Right ventricle myocardium superior (tissue), 1 donor: ENCODE data around the gene SF3B1. TPM values are rescaled to one million over a fixed set of nuclear protein-coding genes. Genes with fewer than 3 reads are reported as not detected.
A peak's percentile ranks its signal among the peaks of the same experiment; 100 is the strongest.
"Not testable (repeated sequence)": the region's sequence is repeated elsewhere in the genome, so short reads cannot be mapped to it uniquely, and the experiment has no call there.

ENCODE experiments used
- ATAC-seq: fragments of 200-7000 bp; cut with Tn5 transposase; one replicate; pipeline ENCODE4 v1.9.1; 2020; ENCODE audit warnings: mild to moderate bottlenecking; ENCODE audit not compliant: poor library complexity
- DNase-seq: peaks from one replicate; pipeline ENCODE4 v3.0.0-alpha.2; 2020
- intact Hi-C: fragments of 100-400 bp; cut with DNase I; formaldehyde crosslinking; loops from one replicate; pipeline ENCODE4 v1.11.2; 2022
- total RNA-seq: library from RNA; stranded (reverse); fragmentation: NEBNext Ultra II Directional; extraction: Animal tissue kit (Norgen Biotek cat#: 25700); gene quantifications from one replicate; pipeline ENCODE4 v1.2.1, GENCODE V29; 2021
- donor health status: DM: no; HTN: yes; CAD: no; lungs with severe emphysema.

Gene SF3B1
- total RNA-seq, 1 donor from 2014 or later, result 117 TPM

DNA sequence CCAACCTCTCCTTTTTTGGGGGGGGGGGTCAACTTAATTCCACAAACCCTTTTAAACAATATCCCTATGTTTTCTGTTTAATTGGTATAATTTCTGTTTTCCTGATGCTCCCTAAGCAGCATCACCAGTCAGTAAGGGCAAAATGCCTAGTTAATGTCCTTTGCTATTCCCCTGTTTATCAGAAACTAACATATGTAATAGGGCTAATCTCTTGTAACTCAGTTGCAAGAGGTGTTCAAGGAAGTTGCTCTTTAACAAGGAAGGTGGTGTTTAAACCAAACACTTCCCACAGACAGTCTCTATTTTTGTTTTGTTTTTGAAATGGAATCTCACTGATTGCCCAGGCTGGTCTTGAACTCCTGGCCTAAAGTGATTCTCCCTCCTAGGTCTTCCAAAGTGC is 12.0 kb upstream of the SF3B1 start:
- intact Hi-C loops, result no loop called here
- ATAC-seq, result no peak
- DNase-seq, result no peak

DNA sequence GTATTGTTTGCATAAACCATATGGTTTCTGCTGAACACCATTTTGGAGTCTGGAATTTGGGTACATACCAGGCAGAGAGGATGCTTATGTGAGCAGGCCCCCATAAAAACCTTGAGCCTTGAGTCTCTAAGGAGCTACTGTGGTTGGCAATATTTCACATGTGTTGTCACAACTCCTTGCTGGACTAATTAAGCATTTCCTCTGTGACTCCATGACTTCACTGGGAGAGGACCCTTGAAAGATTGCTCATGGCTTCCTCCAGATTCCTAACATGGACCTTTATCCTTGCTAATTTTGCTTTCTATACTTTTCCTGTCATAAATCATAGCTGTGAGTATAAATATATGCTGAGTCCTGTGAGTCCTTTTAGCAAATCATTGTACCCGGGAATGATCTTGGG is 10.9 kb upstream of the SF3B1 start:
- ATAC-seq (no peak), DNase-seq (no peak)
- intact Hi-C loops, result no loop called here

DNA sequence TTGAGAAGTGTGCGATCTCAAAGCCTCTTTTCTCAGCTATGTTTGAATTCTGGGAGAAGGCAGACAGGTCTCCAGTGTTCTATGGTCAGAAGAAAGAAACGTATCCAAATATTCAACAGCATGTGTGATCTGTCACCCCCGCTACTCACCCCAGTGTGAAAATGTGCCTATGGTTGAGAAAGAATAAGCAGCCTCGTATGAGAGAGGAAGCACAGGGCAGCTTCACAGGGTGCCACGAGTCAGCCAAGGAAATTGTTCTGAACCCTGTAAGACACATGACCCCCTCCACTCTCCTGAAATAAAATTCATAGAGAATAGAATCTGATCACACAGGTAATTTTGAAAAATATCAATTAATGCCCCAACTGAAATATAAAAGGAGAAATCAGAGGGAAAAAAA is 8.0 kb upstream of the SF3B1 start:
- intact Hi-C loops, result no loop called here
- ATAC-seq, result peak; percentile 80
- DNase-seq, result no peak

DNA sequence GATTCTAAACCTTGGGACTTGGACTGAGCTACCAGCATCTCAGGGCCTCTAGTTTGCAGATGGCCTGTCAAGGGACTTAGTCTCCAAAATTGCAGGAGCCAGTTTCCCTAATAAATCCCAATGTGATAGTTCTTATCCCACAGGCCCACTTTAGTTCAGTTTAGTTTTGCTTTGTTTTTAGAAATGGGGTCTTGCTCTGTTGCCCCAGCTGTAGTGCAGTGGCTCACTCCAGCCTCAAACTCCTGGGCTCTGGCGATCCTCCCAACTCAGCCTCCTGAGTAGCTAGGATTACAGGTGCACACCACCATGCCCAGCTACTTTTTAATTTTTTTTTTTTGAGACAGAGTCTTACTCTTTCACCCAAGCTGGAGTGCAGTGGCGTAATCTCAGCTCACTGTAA is 2.6 kb upstream of the SF3B1 start:
- no peak for ATAC-seq
- intact Hi-C loops, result no loop called here
- DNase-seq, result no peak

DNA sequence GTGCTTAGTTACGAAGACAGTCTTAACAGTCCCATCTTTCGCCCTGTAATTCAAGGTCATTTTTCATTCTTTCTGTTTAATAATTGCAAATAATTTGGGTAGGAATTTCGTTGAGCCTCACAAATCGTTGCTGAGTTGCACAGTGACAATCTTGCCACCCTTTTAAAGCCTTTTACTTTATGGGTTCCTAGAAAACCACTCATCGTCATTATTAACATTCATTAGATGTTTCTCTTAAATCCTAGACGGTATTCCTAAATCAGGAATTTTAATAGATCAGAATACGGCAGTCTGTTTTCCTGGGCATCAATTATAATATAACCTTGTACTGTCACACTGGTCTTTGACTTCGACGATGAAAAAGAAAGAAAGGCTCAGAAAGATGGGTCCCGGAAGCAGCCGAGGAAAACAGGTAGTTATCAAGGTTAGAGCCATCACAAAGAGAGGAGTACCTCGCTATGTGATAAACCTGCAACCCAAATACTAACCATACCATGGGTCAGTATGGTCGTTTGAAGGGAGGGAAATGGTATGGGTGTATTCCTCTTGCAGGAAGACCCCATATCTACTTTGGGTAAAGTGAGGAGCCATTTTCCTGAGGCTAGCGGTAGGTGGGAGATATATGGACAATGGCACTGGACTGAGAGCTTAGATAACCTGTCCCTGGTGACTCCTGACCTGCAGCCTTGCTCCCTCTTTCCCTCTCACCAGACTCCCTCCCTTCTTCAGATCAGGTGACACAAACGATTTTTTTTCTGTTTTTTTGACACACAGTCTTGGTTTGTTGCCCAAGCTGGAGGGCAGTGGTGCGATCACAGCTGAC is 981 bp upstream of the SF3B1 start:
- intact Hi-C loops, result no loop called here
- no peak for DNase-seq
- ATAC-seq, result no peak

DNA sequence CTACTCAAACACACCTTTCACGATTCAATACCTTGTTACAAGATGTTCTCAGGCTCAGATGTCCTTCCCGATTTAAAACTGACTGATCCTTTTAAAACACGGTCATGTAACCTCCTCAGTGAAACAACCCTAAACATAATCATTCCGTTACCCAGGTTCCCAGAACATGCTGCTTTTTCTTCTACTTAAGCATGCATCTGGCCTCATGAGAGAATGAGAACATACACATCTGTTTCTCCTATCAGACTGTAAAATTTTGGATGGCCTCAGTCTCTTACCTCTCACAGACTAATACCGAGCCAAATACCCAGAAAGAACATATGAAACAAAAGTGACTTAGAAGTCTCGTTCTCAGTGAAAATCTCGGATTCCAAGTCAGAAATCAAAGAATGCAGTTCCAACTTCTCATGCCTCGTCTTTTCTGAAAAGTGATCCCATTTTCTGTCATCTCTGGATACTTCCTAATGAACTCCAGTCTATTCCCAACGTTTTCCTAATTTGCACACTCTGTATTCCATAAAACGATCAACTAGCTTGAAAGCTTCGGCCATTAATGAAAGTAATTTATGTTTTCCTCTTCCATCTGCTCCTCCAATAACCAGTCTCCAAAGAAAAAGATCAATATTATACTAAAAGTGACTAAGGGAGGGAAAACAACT is 919 bp downstream of the SF3B1 start:
- intact Hi-C loops, result no loop called here
- no peak for ATAC-seq
- DNase-seq, result no peak

DNA sequence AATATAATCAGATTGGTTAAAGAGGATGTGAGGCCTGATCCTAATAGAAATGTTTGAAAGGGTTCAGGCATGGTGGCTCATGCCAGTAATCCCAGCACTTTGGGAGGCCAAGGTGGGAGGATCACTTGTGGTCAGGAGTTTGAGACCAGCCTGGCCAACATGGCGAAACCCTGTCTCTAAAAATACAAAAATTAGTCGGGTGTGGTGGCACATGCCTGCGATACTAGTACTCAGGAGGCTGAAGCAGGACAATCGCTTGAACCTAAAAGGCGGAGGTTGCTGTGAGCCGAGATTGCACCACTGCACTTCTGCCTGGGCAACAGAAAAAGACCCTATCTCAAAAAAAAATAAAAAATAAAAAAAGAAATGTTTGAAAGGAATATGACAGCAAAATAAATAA is 2.3 kb downstream of the SF3B1 start:
- intact Hi-C loops, ATAC-seq: not testable (repeated sequence)

DNA sequence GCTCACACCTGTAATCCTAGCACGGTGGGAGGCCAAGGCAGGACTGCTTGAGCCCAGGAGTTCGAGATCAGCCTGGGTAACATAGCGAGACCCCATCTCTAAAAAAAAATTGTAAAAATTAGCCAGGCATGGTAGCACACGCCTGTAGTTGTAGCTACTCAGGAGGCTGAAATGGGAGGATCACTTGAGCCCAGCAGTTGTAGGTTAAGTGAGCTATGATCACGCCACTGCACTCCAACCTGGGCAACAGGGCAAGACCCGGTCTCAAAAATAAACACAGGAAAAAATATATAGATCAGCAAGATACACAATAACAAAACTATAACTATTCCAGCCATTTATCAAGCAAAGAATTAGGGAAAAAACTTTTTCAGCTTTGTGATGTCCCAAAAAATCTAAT is 3.0 kb downstream of the SF3B1 start:
- DNase-seq, result no peak
- ATAC-seq, result no peak
- intact Hi-C loops, result no loop called here

More for the DNA sequence above, 2.3 kb downstream of the SF3B1 start:
- not testable (repeated sequence) for DNase-seq

DNA sequence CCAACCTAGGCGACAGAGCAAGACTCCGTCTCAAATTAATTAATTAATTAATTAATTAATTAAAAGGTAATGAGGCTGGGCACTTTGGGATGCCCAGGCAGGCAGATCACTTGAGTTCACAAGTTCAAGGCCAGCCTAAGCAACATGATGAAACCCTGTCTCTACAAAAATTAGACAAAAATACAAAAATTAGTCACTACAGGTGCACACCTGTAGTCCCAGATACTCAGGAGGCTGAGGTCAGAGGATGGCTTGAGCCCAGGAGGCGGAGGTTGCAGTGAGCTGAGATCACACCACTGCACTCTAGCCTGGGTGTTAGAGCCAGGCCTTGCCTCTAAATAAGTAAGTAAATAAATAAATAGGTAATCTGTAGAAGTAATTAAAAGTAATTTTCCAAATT is 6.8 kb downstream of the SF3B1 start:
- intact Hi-C loops, result no loop called here
- DNase-seq (no peak), ATAC-seq (no peak)

DNA sequence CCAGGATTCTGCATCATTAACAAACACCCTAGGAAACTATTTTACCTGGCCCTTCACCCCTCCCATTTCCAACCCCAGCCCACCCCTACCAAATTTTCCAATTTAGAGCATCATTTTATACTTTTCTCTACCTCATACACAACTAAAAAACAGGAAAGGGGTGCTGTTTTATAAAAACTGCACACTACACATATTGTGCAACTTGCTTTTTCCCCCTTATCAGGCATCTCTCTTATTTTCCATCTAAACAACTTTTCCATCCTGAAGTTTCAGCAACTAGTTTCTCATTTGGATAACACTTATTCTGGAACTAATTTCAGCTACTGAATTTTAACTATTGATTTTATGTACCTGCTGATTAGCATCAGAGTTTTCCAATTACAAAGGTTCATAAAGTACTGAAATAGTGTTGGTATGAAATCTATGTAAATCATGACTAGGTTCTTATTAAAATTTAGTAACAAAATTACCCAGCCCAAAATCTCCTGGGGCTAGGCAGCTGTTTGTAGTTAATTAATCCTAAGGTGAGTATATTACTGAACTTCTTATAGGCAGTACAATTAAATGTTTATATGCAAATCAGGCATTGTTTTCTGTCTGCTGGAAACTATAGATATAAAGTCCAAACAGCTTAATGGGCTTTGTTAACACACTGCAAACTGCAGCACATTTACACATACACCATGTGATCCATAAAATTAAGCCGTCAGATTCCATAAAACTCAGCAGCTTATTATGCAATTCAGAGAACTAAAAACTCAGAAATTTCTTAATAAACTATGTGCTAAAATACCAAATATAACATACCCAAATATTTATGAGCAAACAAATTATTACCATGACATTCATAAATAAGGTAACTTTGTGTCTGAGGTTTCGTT is 7.9 kb downstream of the SF3B1 start:
- ATAC-seq (no peak), DNase-seq (no peak)
- intact Hi-C loops, result no loop called here

DNA sequence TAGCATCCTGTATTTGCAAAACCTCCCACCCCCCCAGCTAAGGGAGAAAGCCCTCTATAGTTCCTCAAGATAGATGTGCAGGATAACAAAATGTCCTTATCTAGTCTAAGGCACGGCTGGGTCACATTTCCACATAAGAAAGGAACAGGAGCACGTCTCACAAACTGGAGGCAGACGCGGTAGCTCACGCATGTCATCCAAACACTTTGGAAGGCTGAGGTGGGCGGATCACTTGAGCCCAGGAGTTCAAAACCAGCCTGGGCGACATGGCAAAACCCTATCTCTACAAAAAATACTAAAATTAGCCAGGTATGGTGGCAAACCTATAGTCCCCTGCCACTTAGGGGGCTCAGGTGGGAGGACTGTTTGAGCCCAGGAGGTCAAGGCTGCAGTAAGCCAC is 9.3 kb downstream of the SF3B1 start:
- ATAC-seq (no peak), DNase-seq (no peak)
- intact Hi-C loops, result no loop called here

DNA sequence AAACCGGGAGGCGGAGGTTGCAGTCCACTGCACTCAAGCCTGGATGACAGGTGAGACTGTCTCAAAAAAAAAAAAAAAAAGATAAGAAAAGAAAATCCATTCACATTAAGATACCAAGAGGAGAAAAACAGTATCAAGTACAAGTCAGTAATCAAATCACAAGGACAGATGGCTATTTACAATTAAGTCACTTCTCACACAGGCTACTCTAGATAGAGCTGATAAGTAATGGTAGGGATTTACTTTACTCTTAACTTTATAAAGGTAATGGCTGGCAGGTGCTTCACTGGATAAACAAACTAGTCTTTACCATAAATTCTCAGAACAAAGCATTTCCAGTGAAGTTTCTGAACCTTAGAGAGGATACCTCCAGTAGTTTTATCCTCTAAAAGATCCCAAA is 11.5 kb downstream of the SF3B1 start:
- DNase-seq (no peak), ATAC-seq (no peak)
- intact Hi-C loops, result loop anchor here (5.0 kb wide), 1 partner anchor 39 kb away; no protein-coding TSS in a partner anchor

DNA sequence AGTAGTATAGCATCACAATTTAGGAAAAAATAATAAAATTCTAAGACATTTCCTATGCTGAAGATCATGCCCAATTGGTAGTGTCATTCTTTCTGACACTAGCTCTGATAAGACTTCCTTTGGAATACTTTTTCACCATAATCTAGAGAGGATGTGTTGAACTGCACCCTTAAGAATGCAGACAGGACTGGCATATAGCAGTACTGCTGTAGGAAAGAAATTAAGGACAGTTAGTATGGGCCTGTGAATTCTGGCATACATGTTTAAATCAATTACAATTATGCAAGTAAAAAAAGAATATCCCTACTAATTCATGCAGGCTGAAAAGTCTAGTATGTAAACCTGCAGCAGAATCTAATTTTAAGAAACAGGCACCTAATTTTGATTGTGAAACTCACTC is 15.4 kb downstream of the SF3B1 start:
- DNase-seq (no peak), ATAC-seq (no peak)
- intact Hi-C loops, result loop anchor here (10.0 kb wide), 1 partner anchor 645 kb away; no protein-coding TSS in a partner anchor

DNA sequence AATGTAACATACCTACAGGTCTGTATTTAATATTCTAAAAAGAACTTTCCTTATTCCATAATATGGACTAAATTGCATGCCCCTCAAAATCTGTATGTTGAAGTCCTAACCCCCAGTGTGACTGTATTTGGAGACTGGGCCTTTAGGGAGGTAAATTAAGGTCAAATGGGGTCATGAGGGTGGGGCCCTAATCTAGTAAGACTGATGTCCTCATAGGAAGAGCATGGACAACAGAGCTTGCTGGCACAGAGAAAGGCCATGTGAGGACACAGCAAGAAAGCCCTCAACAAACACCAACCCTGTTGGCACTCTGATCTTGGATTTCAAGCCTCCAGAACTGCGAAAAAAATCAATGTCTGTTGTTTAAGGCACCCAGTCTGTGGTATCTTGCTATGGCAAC is 18.6 kb downstream of the SF3B1 start:
- DNase-seq (no peak), ATAC-seq (no peak)
- intact Hi-C loops, result loop anchor here (10.0 kb wide), 1 partner anchor 641 kb away; no protein-coding TSS in a partner anchor

DNA sequence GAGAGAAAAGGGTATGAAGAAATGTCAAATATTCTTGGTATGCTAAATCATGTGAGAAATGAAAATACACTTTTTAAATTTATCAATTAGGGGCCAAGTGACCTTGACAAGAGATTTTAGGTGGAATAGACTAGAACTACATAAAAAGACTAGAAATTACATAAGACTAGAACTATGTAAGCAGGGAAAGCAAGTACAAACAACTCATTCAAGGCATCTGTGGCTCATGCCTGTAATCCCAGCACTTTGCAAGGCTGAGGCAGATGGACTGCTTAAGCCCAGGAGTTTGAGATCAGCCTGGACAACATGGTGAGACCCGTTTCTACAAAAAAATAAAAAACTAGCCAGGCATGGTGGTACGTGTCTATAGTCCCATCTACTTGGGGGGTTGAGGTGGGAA is 20.3 kb downstream of the SF3B1 start:
- DNase-seq (no peak), ATAC-seq (no peak)
- intact Hi-C loops, result loop anchor here (10.0 kb wide), 1 partner anchor 640 kb away; no protein-coding TSS in a partner anchor

DNA sequence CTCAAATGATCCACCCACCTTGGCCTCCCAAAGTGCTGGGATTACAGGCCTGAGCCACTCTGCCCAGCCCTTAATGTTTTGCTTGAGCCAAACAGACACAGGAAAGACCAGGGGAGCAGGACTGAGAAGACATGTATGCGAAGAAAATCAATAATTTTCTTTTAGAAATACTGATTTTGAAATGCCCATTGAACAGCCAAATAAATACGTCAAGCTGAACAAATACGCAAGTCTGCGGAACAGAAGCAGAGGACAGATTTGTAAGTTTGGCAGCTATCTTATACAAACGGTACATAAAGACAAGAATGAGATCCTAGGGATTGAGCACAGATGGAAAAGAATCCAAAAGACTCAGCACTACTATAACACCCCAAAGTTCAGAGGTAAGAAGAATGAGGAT is 20.8 kb downstream of the SF3B1 start:
- ATAC-seq (no peak), DNase-seq (no peak)
- intact Hi-C loops, result loop anchor here (10.0 kb wide), 1 partner anchor 639 kb away; no protein-coding TSS in a partner anchor

DNA sequence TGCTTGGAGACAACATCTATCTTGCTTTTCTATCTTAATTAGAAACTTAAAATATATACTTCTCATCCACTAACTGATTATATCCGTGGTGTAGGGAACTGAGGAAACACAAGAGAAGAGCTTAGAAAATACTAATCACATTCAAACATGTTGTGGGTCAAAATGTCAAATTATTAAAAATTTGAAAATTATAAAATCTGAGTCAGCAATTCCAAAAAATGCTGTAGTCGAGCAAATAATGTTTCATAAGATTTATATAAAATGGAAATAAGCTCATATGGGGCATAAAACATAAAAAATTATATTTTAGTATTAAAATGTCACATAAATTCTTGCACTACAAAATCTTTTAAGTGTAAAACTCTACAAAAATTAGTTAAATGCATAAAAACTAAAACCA is 29.2 kb downstream of the SF3B1 start:
- intact Hi-C loops, result loop anchor here (10.0 kb wide), 1 partner anchor 79 kb away; no protein-coding TSS in a partner anchor
- DNase-seq, result no peak

DNA sequence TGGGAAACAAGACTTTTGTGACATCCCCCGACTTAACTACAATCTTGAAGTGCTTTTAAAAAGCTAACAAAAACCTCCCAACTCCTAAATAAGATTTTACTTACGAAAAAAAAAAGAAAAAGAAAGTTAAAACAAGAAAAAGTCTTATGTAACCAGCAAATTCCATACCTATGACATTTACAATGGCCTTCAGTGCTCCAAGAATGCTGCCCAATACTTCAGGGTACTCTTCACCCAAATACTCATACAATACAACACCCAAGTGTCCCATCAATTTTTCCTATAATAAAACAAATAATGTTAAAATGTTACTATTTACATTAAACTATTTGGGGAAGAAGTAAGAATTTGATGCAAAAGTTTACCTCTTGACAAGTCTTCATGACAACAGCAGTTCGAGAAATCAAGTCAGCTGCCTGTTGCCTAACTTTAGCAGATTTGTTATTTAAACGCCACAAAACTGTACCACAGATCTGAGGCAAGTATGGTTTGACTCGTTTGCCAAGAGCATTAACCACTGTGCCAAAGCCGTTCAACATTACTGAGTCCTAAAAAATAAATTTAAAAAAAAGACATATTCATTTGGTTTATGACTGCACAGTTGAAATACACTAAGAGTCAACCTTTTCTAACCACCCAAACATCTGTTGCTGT is 34.8 kb downstream of the SF3B1 start:
- intact Hi-C loops, result loop anchor here (10.0 kb wide), 1 partner anchor 85 kb away; no protein-coding TSS in a partner anchor
- no peak for DNase-seq
- ATAC-seq, result no peak

More for the DNA sequence above, 29.2 kb downstream of the SF3B1 start:
- ATAC-seq, result no peak

DNA sequence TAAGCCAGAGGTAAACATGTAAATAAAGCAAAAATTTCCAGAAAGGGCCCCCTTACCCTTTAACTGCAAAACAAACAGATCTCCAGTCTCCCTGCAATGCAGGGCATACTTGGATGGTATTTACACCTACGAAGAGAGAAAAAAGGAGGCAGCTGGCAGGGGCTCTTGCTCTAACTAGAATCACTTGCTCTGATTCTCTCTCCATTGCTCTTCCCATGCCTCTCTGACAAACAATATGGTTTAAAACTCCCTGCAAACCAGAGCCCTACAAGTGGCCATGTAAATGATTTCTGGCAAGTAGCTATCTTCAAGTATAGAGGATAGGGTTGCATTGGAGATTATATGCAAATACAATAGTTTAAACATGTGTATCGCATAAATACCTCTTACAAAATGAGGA is 35.9 kb downstream of the SF3B1 start:
- intact Hi-C loops, result no loop called here
- DNase-seq (no peak), ATAC-seq (no peak)
